ENCODE data around the gene RUNDC3A.
"Not testable (repeated sequence)": the region's sequence is repeated elsewhere in the genome, so short reads cannot be mapped to it uniquely, and the experiment has no call there.

RUNDC3A gene

DNA sequence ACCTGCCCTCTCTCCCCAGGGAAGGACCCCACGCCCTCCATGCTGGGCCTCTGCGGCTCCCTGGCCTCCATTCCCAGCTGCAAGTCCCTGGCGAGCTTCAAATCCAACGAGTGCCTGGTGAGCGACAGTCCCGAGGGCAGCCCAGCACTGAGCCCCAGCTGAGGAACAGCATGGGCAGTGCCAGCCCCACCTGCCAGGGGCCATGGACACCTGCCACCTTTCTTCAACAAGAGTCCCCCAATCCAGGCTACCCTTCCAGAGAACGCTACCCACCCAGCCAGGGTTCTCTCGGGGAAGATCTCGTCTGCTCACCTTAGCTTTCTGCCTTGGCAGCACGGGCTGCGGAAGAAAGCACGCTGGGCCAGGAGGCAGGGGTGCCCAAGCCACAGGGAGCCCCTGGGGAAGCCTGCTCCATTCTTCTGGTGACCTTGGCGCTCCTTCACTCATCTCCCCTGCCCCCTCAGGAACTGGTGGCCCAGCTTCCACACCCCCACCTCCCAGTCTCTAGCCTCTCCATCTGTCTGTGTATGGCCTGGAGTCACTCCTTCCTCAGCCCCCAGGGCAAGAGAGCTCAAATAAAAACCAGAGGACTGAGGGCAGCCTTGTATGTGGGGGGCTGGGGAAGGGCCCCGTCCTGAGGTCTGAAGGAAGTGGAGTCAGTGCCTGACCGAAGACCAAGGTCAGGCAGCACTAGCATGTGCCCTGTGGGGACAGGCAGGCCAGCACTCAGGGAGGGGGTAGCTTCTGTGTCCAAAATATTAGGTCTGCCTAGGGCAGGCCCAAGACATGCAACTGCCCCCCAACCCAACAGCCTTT lies 9.9 kb downstream of the RUNDC3A start:
- DNase-seq (ENCODE audit: low spot score), result no peak

- no peak for DNase-seq (ENCODE audit: low spot score)
Observed at GRCh38 chr17:44320066-44320465, 11.7 kb downstream of the RUNDC3A start.

DNA sequence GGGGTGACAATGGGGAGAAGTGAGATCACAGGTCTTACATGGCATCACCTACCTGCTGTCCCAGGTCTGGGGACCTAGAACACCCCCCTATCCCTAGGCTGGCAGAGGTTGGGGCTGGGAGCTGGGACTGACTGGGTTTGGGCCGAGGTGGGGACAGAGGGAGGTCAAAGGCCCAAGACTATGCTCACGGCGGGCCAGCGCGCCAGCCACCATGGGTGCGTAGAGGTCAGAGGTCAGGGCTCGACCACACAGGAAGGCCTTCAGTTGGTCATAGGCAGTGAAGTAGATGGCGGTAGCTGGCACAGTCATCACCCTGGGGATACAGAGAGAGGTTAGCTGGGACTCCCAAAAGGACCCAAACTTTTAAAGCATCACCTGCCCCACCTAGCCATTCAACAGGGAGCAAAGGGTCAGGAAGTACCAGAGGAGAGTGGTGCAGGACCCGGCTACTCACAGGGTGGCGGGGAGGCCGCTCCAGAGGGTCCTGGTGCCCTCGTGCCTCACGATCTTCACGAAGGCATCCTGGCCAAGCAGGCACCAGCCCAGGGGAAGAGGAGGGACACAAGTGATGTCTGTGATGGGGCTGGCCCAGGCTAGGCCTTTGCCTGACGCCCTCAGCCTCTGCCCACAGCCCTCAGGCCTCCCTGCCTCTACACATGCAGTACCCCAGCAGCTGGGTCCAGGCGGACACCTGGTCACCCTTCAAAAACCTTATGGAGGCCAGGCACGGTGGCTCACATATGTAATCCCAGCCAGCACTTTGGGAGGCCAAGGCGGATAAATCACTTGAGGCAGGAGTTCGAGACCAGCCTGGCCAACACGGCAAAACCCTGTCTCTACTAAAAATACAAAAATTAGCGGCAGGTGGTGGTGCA lies 13.1 kb downstream of the RUNDC3A start:
- DNase-seq (ENCODE audit: low spot score), result no peak

- no peak for DNase-seq (ENCODE audit: low spot score)
Observed at GRCh38 chr17:44322236-44322895, 14.0 kb downstream of the RUNDC3A start.

GRCh38 chr17:44323359-44324091 lies 15.1 kb downstream of the RUNDC3A start:
- no peak for DNase-seq (ENCODE audit: low spot score)

DNA sequence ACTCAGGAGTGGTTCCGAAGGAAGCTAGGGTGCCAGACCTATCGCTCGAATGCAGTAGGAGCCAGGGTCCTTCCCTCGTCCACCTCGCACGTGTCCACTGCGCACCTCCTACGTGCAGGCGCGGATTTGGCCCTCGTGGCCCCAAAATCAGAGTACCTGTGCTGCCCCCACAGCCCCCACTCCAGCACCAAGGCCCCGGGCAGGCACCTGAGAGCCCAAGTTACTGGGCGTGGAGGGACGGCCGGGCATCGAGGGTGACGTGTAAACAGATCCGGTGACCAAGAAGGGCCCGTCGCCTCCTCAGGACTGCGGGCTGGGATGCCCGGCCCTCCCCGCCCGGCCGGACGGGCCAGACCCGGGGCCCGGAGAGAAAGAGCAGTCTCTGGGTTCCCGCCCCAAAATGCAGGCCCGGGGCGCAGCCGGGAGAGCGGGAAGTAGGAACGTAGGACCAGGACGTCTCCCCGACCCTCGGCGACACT lies 15.7 kb downstream of the RUNDC3A start:
- no peak for DNase-seq (ENCODE audit: low spot score)

- peak; percentile 95 for DNase-seq (ENCODE audit: low spot score)
Observed at GRCh38 chr17:44324571-44325275, 16.3 kb downstream of the RUNDC3A start, which contains the start of gene SLC25A39. TSS of gene SLC25A39 (minus strand) at chr17:44324823. CDS start at chr17:44323562, 1,261 bp downstream.

DNA sequence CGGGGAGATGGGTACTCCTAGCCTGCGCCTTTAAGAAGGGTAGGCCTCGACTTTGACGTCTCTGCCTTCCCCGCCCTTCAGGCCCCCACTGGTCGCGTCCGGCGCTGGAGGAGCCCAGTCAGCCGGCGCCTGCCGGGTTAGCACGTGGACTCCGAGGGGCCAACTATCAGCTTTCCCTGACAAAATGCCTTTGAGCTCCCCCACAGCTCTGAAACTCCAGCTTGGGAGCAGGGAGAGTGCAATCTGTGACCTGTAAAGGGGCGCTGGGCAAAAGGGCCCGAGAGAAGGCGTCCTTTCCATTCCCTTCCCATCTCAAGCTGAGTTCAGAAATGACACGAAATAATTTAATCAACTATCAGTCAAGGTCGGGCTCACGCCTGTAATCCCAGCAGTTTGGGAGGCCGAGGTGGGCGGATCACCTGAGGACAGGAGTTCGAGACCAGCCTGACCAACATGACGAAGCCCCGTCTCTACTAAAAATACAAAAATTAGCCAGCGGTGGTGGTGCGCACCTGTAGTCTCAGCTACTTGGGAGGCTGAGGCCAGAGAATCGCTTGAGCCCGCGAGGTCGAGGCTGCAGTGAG lies 18.6 kb downstream of the RUNDC3A start:
- DNase-seq (ENCODE audit: low spot score), result peak; percentile 96

- DNase-seq (ENCODE audit: low spot score), result no peak
Observed at GRCh38 chr17:44327715-44328449, 19.5 kb downstream of the RUNDC3A start.

DNA sequence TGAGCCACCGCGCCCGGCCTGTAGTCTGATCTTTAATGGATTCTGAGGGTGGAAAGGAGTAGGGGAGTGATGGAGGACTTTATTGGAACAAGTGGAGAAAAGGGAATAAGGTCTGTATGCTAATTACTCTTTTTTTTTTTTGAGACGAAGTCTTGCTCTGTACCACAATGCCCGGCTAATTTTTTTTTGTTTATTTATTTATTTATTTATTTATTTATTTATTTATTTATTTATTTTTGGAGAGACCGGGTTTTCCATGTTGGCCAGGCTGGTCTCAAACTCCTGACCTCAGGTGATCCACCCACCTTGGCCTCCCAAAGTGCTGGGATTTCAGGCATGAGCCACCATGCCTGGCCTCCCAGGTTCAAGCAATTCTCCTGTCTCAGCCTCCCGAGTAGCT lies 21.1 kb downstream of the RUNDC3A start:
- not testable (repeated sequence) for DNase-seq (ENCODE audit: low spot score)

GRCh38 chr17:44330263-44330662 lies 21.9 kb downstream of the RUNDC3A start:
- DNase-seq (ENCODE audit: low spot score), result not testable (repeated sequence)

GRCh38 chr17:44331249-44331760 lies 22.9 kb downstream of the RUNDC3A start:
- peak; percentile 87 for DNase-seq (ENCODE audit: low spot score)

DNA sequence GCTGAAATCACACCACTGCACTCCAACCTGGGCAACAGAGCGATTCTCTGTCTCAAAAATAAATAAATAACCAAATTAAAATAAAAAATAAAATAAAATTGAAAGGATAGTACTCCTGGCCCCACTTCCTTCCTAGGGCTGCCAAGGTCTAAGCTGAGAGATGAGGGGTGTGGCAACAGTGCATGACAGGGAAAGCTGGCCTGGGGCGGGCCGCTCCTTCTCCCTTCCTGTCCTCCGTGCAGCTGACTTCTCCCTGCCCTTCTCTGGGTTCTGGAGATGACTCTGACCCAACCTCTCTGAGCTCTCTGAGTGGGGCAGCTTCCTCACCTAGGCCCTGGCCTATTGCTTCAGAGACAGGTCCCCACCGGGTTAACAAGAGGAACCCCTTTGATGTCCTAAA lies 25.0 kb downstream of the RUNDC3A start:
- DNase-seq (ENCODE audit: low spot score), result no peak

DNA sequence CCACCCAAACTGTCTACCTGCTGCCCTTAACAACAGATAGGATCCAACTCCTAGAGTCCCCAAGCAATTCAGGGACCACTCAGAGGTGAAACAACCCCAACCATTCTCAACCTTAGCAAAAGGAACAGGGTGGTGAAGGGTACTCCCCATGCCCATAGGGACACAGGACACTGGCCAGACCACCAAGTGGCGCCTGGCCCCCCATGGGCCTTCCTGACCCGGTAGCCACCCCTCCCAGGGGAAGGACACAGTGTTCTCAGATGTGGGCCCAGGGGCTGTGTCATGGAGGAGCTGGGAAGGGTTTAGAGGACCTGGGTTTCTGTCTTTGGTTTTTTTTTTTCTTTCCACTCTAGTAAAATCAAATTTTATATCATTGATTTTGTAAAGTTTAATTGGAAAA lies 25.9 kb downstream of the RUNDC3A start:
- no peak for DNase-seq (ENCODE audit: low spot score)

DNA sequence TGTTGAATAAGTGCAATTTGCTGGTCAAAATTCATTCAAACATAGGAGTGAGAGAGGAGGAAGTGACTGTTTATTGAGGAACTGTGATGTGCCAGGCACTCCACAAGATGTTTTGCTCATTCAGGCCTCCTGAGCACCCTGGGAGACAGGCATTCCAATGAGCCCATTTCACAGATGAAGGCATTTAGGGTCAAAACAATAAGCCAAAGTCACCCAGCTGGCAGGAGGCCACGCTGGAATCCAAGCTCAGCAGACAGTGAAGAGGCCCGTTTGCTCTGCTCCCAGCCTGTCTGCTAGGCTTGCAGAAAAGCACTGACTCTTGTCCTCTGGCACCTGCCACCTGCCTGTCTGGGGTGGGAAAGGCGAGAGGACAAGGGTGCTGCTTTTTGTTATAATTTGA lies 26.3 kb downstream of the RUNDC3A start:
- DNase-seq (ENCODE audit: low spot score), result no peak

DNA sequence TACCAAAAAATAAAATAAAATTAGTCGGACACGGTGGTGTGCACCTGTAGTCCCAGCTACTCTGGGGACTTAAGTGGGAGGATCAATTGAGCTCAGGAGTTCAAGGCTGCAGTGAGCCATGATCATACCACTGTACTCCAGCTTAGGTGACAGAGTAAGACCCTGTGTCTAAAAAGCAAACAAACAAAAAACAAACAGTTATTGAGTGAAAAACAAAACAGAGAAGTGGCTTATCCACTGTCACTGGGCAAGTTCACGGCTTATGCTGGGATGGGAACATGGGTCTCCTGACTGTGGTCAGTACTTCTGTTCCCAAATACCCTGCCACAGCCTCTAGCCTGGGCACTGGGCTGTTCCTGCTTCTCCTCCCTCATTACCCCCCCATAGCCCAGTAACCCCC lies 27.2 kb downstream of the RUNDC3A start:
- DNase-seq (ENCODE audit: low spot score), result no peak

GRCh38 chr17:44335968-44336367 lies 27.6 kb downstream of the RUNDC3A start:
- no peak for DNase-seq (ENCODE audit: low spot score)

DNA sequence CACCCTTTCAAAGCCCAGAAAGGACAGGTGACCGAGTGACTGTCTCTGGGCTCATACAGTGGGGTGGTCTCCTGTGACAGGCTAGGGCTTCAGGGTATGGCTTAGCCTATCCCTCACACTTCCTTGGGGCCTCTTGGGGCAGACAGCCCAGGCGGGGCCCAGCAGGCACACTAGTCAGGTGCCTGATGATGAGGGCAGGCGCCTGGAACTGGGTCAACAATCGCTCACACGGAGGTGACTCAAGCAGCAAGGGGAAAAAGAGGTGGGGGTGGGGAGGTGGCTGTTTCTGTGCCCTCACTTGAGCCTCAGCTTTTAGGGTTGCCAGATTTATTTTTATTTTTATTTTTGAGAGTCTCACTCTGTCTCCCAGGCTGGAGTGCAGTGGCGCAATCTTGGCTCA lies 30.3 kb downstream of the RUNDC3A start:
- DNase-seq (ENCODE audit: low spot score), result no peak

GRCh38 chr17:44340553-44340952 lies 32.2 kb downstream of the RUNDC3A start:
- not testable (repeated sequence) for DNase-seq (ENCODE audit: low spot score)

Data from CD4-positive, alpha-beta T cell treated with Interleukin-2 at 100 ng/mL for 4 hours (primary cell).